Measurements from ENCODE around the gene RIMBP2.

GRCh38 chr12:130523208-130523607 is 192.9 kb downstream of the RIMBP2 start:
- no peak for TF ChIP-seq JUNB (IDR thresholded peaks at IDR 0.05; ENCODE audit: unreplicated experiment)
- no peak for TF ChIP-seq EZH2 (IDR thresholded peaks at IDR 0.05; ENCODE audit: low read depth, unreplicated experiment)
- no peak for TF ChIP-seq CTCF (conservative IDR thresholded peaks at IDR 0.05; ENCODE audit: low read depth in 2 of 2)
- no peak for TF ChIP-seq REST (IDR thresholded peaks at IDR 0.05; ENCODE audit: unreplicated experiment)
- no peak for TF ChIP-seq POLR2AphosphoS5 (IDR thresholded peaks at IDR 0.05; ENCODE audit: low read depth)
- TF ChIP-seq EZH2phosphoT487 (IDR thresholded peaks at IDR 0.05; ENCODE audit: unreplicated experiment), result no peak
- no peak for TF ChIP-seq ZNF462 (CRISPR knock-in tag; IDR thresholded peaks at IDR 0.05)
- no peak for TF ChIP-seq NANOG (IDR thresholded peaks at IDR 0.05; ENCODE audit: borderline replicate concordance)
- TF ChIP-seq ZNF331 (CRISPR knock-in tag; IDR thresholded peaks at IDR 0.05; ENCODE audit: low read depth), result no peak
